SJSA1 (cell line): Measurements from ENCODE around the gene MAML3. TPM values are rescaled to one million over a fixed set of nuclear protein-coding genes. Genes with fewer than 3 reads are reported as not detected.

Source experiments
- DNase-seq, 2 experiments: peaks; one replicate each; pipeline ENCODE4 v3.0.0-alpha.2; 2015 to 2020; ENCODE audit warnings: low spot score in 2 of 2, low read depth in 1 of 2
- H3K27ac ChIP-seq: fragments of 250-450 bp; sonication (Bioruptor Pico); 2 replicates; pipeline ENCODE4 v1.5.1; 2020; ENCODE audit warnings: mild to moderate bottlenecking, moderate library complexity
- H3K27me3 ChIP-seq: fragments of 250-450 bp; sonication (Bioruptor Pico); replicated peaks from 2 replicates; pipeline ENCODE4 v1.5.1; 2020; ENCODE audit warnings: mild to moderate bottlenecking, moderate library complexity
- H3K36me3 ChIP-seq: fragments of 250-450 bp; sonication (Bioruptor Pico); 2 replicates; pipeline ENCODE4 v1.5.1; 2020; ENCODE audit warnings: mild to moderate bottlenecking
- H3K4me1 ChIP-seq: fragments of 250-450 bp; sonication (Bioruptor Pico); replicated peaks from 2 replicates; pipeline ENCODE4 v1.6.1; 2021; ENCODE audit warnings: mild to moderate bottlenecking
- H3K4me3 ChIP-seq: fragments of 250-450 bp; sonication (Bioruptor Pico); 2 replicates; pipeline ENCODE4 v1.5.1; 2020; ENCODE audit warnings: mild to moderate bottlenecking
- H3K9me3 ChIP-seq: fragments of 250-450 bp; sonication (Bioruptor Pico); replicated peaks from 2 replicates; pipeline ENCODE4 v1.5.1; 2020; ENCODE audit warnings: mild to moderate bottlenecking
- total RNA-seq: library from RNA; depleted of rRNA; stranded (reverse); fragments of >200 nt; shearing (Covaris generic); gene quantifications from 2 replicates; pipeline ENCODE4 v1.2.3, GENCODE V29; 2014

Gene MAML3
- total RNA-seq, 1 experiment from 2014 or later, result 1.8 TPM

DNA sequence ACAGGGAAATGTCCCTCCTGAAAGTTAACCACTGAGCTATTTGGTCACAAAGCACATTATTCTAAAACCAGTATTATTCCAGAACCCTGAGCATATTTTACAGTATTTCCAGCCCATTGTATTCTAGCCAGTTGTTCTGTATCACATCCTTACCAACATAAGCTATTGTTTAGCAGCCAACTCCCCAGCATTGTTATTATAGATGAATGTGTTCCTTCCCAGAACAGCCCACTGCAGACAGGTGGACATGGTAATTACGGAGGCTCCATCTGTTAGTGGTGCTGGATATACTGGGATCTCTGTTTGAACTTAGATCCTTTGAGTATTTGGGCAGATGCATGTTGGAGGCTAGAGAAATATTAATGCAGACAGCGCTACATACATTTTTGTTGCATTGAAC is 362.3 kb downstream of the MAML3 start:
- H3K9me3 ChIP-seq, result no peaks in the 10 kb centered on the region
- no peak overlapping the region for H3K27ac ChIP-seq
- no peak overlapping the region for H3K4me3 ChIP-seq
- no peaks in the 10 kb centered on the region for H3K27me3 ChIP-seq
- no peak for DNase-seq
- H3K4me1 ChIP-seq, result peaks cover 16% of the 10 kb centered on the region
- H3K36me3 ChIP-seq, result no peaks in the 10 kb centered on the region

DNA sequence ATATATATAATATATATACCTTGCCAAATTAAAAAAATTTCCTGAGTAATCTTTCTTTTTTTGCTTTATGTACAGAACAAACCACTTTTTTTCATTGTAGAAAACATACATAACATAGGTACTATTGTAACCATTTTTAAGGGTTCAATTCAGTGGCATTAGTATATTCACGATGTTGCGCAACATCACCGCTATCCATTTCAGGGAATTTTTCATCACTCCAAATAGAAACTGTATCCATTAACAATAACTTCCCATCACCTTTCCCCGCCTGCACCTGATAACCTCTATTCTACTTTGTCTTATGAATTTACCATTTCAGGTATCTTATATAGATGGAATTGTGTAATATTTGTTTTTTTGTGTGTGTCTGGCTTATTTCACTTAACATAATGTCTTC is 363.7 kb downstream of the MAML3 start:
- DNase-seq, result no peak
- Histone ChIP-seq H3K27me3 (no peaks in the 10 kb centered on the region), H3K4me3 (no peak overlapping the region), H3K4me1 (peaks cover 8% of the 10 kb centered on the region), H3K9me3 (no peaks in the 10 kb centered on the region), H3K36me3 (no peaks in the 10 kb centered on the region), H3K27ac (no peak overlapping the region)

DNA sequence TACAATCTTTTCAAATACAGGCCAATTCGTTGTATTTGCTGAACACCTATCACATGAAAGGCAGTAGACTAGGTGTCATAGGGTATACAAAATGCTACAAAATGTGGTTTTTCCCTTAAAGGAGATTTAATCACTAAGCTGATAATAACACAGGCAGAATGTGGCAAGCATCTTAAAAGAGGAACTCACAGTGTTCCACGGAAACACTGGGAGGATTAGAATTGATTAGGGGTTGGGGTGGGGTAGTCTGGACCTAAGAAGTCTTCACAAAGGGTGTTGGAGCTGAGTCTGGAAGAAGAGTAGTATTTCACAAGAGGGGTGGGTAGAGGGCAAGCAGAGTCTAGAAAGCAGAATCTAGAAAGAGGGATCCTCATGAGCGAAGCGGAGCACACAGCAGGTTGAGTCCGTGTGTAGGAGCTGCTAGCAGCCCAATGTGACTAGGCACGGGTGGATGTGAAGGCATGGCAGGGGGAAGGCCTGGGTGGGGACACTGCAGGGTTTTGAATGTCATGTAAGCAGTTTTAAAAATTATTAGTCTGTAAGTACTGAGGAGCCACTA is 364.8 kb downstream of the MAML3 start:
- Histone ChIP-seq H3K27ac (no peak overlapping the region), H3K27me3 (no peaks in the 10 kb centered on the region), H3K36me3 (no peaks in the 10 kb centered on the region), H3K9me3 (no peaks in the 10 kb centered on the region), H3K4me1 (peaks cover under 1% of the 10 kb centered on the region; the same call in 1 of the 2 replicates), H3K4me3 (no peak overlapping the region)
- no peak for DNase-seq

DNA sequence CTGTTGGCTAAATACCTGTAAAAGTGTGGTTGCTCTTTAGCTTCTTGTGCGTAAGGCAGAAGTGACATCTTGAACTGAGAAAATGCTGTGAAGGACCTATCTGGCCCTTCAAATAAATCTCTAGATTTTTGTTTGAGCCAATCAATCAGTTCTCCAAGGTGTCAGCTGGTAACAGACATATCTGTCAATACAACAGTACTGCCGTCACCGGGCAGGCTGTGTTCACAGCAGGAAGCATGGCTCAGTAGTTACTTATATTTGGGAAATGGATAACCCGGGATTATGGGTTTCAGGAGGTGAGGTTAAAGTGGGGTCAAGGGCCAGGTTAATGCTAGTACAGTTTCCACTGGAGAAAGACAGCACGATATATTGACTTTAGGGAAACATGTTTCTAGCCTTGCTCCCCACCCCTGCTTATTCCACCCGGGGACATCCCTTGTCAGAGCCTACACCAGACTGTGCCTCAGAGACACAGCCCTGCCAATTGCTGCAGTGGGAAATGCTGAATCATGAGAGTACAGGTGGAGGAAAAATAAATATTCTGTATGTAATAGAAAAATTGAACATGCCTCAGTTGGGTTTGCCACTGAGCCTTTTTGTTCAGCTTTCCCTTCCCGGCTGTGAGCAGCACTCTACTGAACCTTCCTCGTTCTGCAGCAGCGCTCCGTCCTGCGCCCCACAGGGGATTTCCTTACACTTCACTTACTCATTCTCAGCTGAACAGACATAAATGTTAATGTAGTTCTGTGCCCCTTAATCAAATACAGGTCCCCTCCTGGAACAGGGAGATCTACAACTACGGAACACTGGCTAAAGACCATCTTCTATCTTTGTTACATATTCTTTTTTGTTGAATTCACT is 367.3 kb downstream of the MAML3 start:
- H3K27me3 ChIP-seq, result no peaks in the 10 kb centered on the region
- no peaks in the 10 kb centered on the region for H3K4me1 ChIP-seq
- H3K27ac ChIP-seq, result no peak overlapping the region
- H3K4me3 ChIP-seq, result no peak overlapping the region
- DNase-seq, result no peak
- no peaks in the 10 kb centered on the region for H3K36me3 ChIP-seq
- no peaks in the 10 kb centered on the region for H3K9me3 ChIP-seq

DNA sequence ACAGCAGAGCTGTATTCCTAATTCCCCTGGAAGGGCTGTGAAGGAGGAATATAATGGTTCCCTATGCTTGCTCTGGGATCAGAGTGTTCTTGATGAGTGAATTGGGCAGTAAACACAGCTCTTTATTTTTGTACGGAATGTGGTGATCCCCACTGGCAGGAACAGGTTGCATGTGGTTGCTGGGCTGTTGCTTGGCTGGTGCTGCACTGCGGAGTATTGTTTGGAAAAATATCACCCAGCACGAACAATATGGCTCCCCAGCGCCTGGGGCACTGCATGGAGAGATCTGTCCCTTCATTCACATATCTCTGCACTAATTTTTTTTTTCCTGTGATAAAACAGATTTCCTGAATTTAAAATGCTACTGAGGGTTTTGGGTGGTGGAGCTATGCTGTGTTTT is 368.6 kb downstream of the MAML3 start:
- Histone ChIP-seq H3K36me3 (no peaks in the 10 kb centered on the region), H3K4me1 (no peaks in the 10 kb centered on the region), H3K4me3 (no peak overlapping the region), H3K27ac (no peak overlapping the region), H3K9me3 (no peaks in the 10 kb centered on the region), H3K27me3 (no peaks in the 10 kb centered on the region)
- no peak for DNase-seq

DNA sequence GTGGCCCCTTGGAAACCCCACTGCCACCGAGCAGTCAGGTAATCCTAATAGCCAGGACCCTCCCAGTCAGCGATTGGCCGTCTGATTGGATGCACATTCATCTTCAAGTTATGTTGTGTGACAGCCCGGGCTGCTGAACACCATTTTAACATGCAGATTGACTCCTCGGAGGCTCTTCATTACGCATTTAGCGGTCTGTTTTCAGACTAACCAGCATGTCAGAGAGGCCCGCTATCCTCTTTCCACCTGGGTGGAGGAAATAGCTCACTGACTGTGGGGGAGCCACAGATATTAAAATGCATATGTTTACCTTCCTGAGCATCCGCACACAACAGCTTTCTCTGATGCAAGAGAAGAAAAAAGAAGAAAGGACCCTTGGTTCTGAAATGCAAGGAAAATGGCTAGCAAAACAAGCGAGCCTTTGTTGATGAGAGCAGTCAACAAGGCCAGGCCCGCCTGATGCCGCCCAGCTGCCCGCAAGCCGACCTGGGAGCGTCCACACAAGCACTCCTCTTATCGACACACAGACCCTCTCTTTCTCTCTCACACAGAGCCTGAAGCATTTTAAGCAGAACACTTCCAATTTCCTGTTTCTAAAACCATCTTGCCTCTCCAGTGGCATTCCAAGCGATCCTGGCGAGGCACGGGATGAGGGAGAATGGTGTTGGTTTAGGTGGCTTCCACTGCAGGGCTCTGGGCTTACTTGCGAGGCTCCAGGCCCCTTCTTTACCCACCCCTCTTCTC is 370.1 kb downstream of the MAML3 start:
- Histone ChIP-seq H3K27me3 (no peaks in the 10 kb centered on the region), H3K4me3 (no peak overlapping the region), H3K27ac (no peak overlapping the region), H3K9me3 (no peaks in the 10 kb centered on the region), H3K4me1 (no peaks in the 10 kb centered on the region), H3K36me3 (no peaks in the 10 kb centered on the region)
- no peak for DNase-seq

DNA sequence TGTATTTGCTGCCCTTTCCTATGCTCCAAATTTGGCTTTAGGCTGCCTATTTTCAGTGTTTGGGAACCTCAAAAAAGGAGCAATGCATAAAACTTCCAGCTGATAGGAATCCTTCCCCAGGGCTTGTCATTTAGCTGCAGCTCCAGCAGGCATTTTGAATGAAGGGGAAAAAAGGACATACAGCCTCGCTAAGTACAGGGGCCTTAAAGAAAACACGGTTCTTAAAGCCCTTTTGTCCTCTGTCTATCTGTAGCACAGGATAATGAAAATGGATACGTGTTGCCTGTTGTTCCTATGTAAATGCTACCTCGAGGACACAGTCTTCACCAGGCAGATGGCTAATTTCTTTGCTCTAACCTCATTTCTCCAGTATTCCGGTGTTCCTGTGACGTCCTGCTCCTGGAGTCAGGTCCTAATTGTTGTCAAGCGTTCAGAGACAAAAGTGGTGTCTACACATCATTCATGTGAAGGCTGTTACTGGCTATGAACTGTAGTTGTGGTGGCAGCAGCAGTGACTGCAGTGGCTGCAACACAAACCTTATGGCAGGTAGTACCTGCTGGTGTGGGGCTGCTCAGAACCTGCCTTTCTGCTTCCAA is 371.0 kb downstream of the MAML3 start:
- no peaks in the 10 kb centered on the region for H3K4me1 ChIP-seq

DNA sequence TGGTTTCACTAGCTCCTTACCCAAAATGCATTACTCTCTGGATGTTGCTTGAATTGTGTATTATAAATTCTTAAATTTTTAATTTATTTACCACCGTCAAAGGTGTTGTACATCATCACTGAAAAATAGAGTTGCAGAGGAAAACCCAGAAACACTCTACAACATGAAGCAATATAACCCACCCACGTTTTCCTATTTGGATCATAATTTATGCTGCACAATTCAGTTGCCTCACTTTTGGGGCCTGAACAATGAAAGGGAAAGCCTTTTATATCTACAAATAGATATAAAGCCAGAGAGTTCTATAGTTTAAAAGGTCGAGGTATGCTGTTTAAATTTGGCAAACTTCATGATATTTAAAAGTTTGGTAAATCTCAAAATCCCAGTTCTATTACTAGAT is 372.9 kb downstream of the MAML3 start:
- Histone ChIP-seq H3K9me3 (no peaks in the 10 kb centered on the region), H3K27ac (no peak overlapping the region), H3K36me3 (no peaks in the 10 kb centered on the region), H3K4me1 (no peaks in the 10 kb centered on the region), H3K4me3 (no peak overlapping the region), H3K27me3 (no peaks in the 10 kb centered on the region)
- no peak for DNase-seq

More for the DNA sequence above, 371.0 kb downstream of the MAML3 start:
- Histone ChIP-seq H3K4me3 (no peak overlapping the region), H3K27ac (no peak overlapping the region), H3K27me3 (no peaks in the 10 kb centered on the region), H3K9me3 (no peaks in the 10 kb centered on the region), H3K36me3 (no peaks in the 10 kb centered on the region)
- DNase-seq, result no peak

DNA sequence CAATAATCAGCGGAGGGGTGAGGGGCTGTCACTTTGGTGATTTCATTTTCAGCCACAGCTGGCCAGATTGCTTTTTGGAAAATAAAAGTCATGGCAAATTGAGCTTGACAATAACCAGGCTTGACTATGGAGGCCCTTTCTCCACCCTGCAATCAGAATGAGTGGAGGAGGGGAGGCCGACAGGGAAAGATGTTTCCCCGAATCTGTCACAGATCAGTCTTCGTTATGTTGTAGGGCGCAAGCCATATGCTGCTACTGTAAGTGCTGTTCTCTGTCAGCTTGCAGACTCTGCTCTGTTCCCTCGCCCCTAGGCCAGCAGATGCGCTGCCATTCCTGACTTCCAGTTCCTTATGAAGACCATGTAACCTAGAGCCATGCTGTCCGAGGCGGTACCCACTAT is 374.3 kb downstream of the MAML3 start:
- H3K9me3 ChIP-seq, result no peaks in the 10 kb centered on the region
- H3K4me3 ChIP-seq, result no peak overlapping the region
- H3K27me3 ChIP-seq, result no peaks in the 10 kb centered on the region
- DNase-seq, result no peak
- no peak overlapping the region for H3K27ac ChIP-seq
- H3K4me1 ChIP-seq, result no peaks in the 10 kb centered on the region
- H3K36me3 ChIP-seq, result no peaks in the 10 kb centered on the region

DNA sequence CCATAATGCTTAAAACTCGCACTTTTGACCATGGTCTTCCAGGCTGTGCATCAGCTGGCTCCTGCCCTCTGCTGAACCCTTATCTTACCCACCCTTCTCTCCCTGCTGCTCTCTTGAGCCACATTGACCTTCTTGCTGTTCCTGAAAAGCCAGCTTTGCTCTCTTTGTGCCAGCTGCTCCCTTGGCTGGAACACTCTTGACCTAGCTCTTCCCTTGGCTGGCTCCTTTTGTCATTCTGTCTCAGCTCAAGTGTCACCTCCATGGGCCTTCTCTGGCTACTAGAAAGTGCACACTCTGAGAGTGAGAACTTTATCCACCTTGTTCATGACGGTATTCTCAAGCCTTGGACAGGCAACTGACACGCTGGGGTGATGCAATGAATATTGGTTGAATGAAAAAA is 376.2 kb downstream of the MAML3 start:
- H3K27ac ChIP-seq, result no peak overlapping the region
- H3K9me3 ChIP-seq, result no peaks in the 10 kb centered on the region
- H3K36me3 ChIP-seq, result no peaks in the 10 kb centered on the region
- no peak for DNase-seq
- H3K4me1 ChIP-seq, result no peaks in the 10 kb centered on the region
- no peak overlapping the region for H3K4me3 ChIP-seq
- H3K27me3 ChIP-seq, result no peaks in the 10 kb centered on the region

DNA sequence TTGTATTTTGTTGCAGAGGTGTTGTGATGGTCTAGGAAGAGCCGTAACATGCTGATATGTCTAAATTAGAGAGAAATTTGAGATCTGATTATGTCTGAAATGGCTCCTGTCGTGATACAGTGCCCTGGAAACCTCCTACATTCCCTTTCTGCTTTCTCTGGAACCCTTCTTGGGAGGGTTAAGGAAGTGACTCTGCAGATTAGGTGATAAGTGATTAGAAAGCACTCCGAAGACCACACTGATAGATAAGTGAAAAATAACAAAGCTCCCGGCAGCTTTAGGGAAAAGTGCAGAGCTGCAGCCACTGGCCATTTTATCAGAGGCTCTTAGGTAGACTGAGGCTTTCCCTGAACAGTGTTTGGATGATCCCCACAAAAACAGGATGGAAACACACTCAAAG is 377.7 kb downstream of the MAML3 start:
- H3K4me3 ChIP-seq, result no peak overlapping the region

DNA sequence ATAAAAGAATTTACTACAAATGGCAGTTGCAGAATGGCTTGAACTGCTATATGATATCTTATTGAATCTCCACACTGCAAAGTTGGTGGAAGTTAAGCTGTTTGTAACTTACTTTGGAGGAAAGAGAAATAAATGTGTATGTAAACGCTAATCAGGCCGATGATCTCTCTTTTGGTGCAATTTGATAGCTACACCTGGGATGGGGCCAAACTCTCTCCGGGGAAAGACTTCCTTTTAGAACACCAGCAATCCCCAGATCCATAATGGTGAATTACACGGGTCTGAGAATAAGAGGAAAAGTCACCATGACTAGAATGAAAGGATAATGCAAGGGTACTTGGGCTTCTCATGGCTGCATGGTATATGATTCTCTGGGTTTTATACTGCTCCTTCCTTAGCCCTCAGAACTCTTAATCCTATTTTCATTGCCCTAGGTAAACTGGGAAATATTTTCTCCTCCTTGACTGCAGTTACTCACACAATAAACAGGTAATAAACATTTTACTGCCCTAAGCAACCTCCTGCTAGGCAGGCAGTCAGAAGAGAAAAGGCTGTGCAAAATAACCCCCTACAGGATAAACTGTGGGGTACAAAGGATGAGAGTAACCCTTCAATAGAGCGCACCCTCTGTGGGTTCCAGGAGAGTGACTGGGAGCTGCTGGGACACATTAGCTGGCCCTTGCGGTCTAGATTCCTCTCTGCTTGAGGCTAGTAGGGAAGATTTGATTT is 379.1 kb downstream of the MAML3 start:
- H3K36me3 ChIP-seq, result no peaks in the 10 kb centered on the region
- H3K4me1 ChIP-seq, result no peaks in the 10 kb centered on the region
- H3K27me3 ChIP-seq, result no peaks in the 10 kb centered on the region
- no peak for DNase-seq
- no peak overlapping the region for H3K4me3 ChIP-seq
- no peak overlapping the region for H3K27ac ChIP-seq
- H3K9me3 ChIP-seq, result no peaks in the 10 kb centered on the region

More for the DNA sequence above, 377.7 kb downstream of the MAML3 start:
- Histone ChIP-seq H3K27ac (no peak overlapping the region), H3K36me3 (no peaks in the 10 kb centered on the region), H3K4me1 (no peaks in the 10 kb centered on the region), H3K27me3 (no peaks in the 10 kb centered on the region), H3K9me3 (no peaks in the 10 kb centered on the region)
- no peak for DNase-seq

DNA sequence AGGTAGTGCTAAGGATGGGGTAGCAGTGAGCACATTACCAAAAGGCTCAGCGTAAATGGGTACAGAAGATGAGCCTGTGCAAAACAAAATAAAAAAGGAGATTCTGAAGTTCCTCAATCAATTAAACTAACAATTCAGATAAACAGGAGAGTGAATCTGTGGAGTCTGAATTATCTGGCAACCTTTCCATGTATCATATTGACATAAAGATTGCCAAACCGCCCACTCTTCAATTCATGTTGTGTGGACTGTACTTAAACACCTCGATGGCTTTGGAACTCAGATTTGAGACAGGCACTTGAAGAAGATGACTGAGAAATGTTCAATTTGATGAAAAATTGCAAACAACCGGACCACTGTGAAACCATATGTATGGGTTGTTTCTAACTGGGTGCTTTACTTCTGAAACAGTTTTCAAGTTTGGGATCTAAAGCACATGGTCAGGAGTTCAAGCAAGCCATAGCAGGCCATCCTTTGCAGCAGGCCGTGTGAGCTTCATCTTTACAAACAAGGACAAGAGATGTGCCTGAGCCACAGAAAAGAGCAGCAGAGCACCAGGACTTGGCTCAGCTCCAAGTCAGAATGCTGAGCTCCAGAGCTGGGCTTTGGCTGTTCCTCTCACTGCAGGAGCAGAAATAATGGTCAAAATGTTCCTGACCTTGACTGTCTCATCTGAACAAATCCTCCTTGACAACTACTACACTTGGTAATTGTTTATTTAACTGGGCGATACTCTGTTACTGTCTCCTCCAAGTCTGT is 380.2 kb downstream of the MAML3 start:
- Histone ChIP-seq H3K36me3 (no peaks in the 10 kb centered on the region), H3K27ac (no peak overlapping the region), H3K4me3 (no peak overlapping the region), H3K27me3 (no peaks in the 10 kb centered on the region), H3K9me3 (no peaks in the 10 kb centered on the region), H3K4me1 (no peaks in the 10 kb centered on the region)
- no peak for DNase-seq
